ENCODE measurements around the gene MYPOP. TPM values are rescaled to one million over a fixed set of nuclear protein-coding genes. Genes with fewer than 3 reads are reported as not detected.
"Not testable (repeated sequence)": the region's sequence is repeated elsewhere in the genome, so short reads cannot be mapped to it uniquely, and the experiment has no call there.

MYPOP gene
- total RNA-seq, 1 donor from 2014 or later: 11.9 TPM

- no peaks in the 10 kb centered on the region for H3K9me3 Mint-ChIP-seq (ENCODE audit: low read depth)
- no peak for TF ChIP-seq CTCF (IDR thresholded peaks at IDR 0.05)
- DNase-seq (ENCODE audit: low spot score): no peak
- no peaks in the 10 kb centered on the region for H3K27me3 Mint-ChIP-seq (ENCODE audit: low read depth)
- H3K4me1 Mint-ChIP-seq (ENCODE audit: low read depth): peaks cover 17% of the 10 kb centered on the region
- H3K4me3 Mint-ChIP-seq (ENCODE audit: unreplicated experiment): peak overlapping the region; percentile 67
- no peak overlapping the region for H3K27ac Mint-ChIP-seq (ENCODE audit: unreplicated experiment)
- H3K36me3 Mint-ChIP-seq (ENCODE audit: low read depth): peaks cover 12% of the 10 kb centered on the region
Observed at GRCh38 chr19:45900738-45901431, 1.5 kb downstream of the MYPOP start.

- H3K27me3 Mint-ChIP-seq (ENCODE audit: low read depth): no peaks in the 10 kb centered on the region
- H3K4me1 Mint-ChIP-seq (ENCODE audit: low read depth): peaks cover 17% of the 10 kb centered on the region
- H3K9me3 Mint-ChIP-seq (ENCODE audit: low read depth): no peaks in the 10 kb centered on the region
- no peak for TF ChIP-seq CTCF (IDR thresholded peaks at IDR 0.05)
- H3K36me3 Mint-ChIP-seq (ENCODE audit: low read depth): peaks cover 18% of the 10 kb centered on the region
- DNase-seq (ENCODE audit: low spot score): no peak
- H3K27ac Mint-ChIP-seq (ENCODE audit: unreplicated experiment): no peak overlapping the region
- peak overlapping the region; percentile 31 for H3K4me3 Mint-ChIP-seq (ENCODE audit: unreplicated experiment)
Observed at GRCh38 chr19:45899919-45900589, 2.4 kb downstream of the MYPOP start.

GRCh38 chr19:45899253-45899652 is 3.2 kb downstream of the MYPOP start:
- no peaks in the 10 kb centered on the region for H3K27me3 Mint-ChIP-seq (ENCODE audit: low read depth)
- no peaks in the 10 kb centered on the region for H3K9me3 Mint-ChIP-seq (ENCODE audit: low read depth)
- peaks cover 20% of the 10 kb centered on the region for H3K36me3 Mint-ChIP-seq (ENCODE audit: low read depth)
- H3K4me1 Mint-ChIP-seq (ENCODE audit: low read depth): peaks cover 17% of the 10 kb centered on the region
- no peak overlapping the region for H3K27ac Mint-ChIP-seq (ENCODE audit: unreplicated experiment)
- no peak for DNase-seq (ENCODE audit: low spot score)
- TF ChIP-seq CTCF (IDR thresholded peaks at IDR 0.05): no peak
- no peak overlapping the region for H3K4me3 Mint-ChIP-seq (ENCODE audit: unreplicated experiment)

GRCh38 chr19:45897261-45897812 is 5.1 kb downstream of the MYPOP start:
- no peaks in the 10 kb centered on the region for H3K27me3 Mint-ChIP-seq (ENCODE audit: low read depth)
- peaks cover 13% of the 10 kb centered on the region for H3K4me1 Mint-ChIP-seq (ENCODE audit: low read depth)
- no peaks in the 10 kb centered on the region for H3K9me3 Mint-ChIP-seq (ENCODE audit: low read depth)
- H3K27ac Mint-ChIP-seq (ENCODE audit: unreplicated experiment): no peak overlapping the region
- no peak for DNase-seq (ENCODE audit: low spot score)
- TF ChIP-seq CTCF (IDR thresholded peaks at IDR 0.05): no peak
- no peak overlapping the region for H3K4me3 Mint-ChIP-seq (ENCODE audit: unreplicated experiment)
- peaks cover 20% of the 10 kb centered on the region for H3K36me3 Mint-ChIP-seq (ENCODE audit: low read depth)

GRCh38 chr19:45895983-45896599 is 6.3 kb downstream of the MYPOP start:
- not testable (repeated sequence) for H3K27me3 Mint-ChIP-seq (ENCODE audit: low read depth); H3K4me3 Mint-ChIP-seq (ENCODE audit: unreplicated experiment); H3K27ac Mint-ChIP-seq (ENCODE audit: unreplicated experiment); DNase-seq (ENCODE audit: low spot score); H3K9me3 Mint-ChIP-seq (ENCODE audit: low read depth)
- H3K36me3 Mint-ChIP-seq (ENCODE audit: low read depth): peaks cover 20% of the 10 kb centered on the region
- peaks cover 13% of the 10 kb centered on the region for H3K4me1 Mint-ChIP-seq (ENCODE audit: low read depth)

All from chondrocyte (in vitro differentiated cells).